SH-SY5Y (cell line): ENCODE data around the gene MRAS.

Source experiments
- GATA2 ChIP-seq: IDR thresholded peaks from 2 replicates; pipeline ENCODE4 v1.6.1; 2011; ENCODE audit warnings: mild to moderate bottlenecking, low read depth, low read length
- GATA3 ChIP-seq: IDR thresholded peaks from 2 replicates; pipeline ENCODE4 v1.6.1; 2011; ENCODE audit warnings: low read depth, mild to moderate bottlenecking, low read length, moderate library complexity

- TF ChIP-seq GATA3 (no peak), GATA2 (no peak)
These were observed 11.9 kb upstream of the MRAS start for GRCh38 chr3:138336454-138336999.
